Measurements from ENCODE around the gene AWAT2. TPM values are rescaled to one million over a fixed set of nuclear protein-coding genes. Genes with fewer than 3 reads are reported as not detected.

Gene AWAT2
- total and polyA plus RNA-seq, 2 experiments from 2014 or later = not detected

DNA sequence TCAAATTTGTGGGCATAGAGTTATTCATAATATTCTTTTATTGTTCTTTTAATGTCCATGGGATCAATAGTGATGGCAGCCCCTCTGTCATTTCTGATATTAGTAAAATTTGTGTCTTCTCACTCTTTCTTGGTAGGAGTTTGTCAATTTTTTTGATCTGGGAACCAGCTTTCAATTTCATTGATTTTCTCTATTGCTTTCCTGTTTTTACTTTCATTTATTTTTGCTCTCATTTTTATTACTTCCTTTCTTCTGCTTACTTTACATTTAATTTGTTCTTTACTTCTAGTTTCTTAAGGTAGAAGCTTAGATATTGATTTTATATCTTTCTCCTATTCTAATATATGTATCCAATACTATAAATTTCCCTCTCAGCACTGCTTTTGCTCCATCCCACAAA, 40.7 kb downstream of the AWAT2 start (continued):
- TF ChIP-seq CREB1 (CRISPR knock-in tag; IDR thresholded peaks at IDR 0.05; ENCODE audit: low read depth) (no peak), ZNF331 (CRISPR knock-in tag; IDR thresholded peaks at IDR 0.05; ENCODE audit: low read depth) (no peak), ZNF114 (CRISPR knock-in tag; IDR thresholded peaks at IDR 0.05) (no peak), EZH2 (IDR thresholded peaks at IDR 0.05; ENCODE audit: low read depth, unreplicated experiment) (no peak), STAT1 (IDR thresholded peaks at IDR 0.05; ENCODE audit: unreplicated experiment) (no peak)
- TF ChIP-seq, protein P1, sequence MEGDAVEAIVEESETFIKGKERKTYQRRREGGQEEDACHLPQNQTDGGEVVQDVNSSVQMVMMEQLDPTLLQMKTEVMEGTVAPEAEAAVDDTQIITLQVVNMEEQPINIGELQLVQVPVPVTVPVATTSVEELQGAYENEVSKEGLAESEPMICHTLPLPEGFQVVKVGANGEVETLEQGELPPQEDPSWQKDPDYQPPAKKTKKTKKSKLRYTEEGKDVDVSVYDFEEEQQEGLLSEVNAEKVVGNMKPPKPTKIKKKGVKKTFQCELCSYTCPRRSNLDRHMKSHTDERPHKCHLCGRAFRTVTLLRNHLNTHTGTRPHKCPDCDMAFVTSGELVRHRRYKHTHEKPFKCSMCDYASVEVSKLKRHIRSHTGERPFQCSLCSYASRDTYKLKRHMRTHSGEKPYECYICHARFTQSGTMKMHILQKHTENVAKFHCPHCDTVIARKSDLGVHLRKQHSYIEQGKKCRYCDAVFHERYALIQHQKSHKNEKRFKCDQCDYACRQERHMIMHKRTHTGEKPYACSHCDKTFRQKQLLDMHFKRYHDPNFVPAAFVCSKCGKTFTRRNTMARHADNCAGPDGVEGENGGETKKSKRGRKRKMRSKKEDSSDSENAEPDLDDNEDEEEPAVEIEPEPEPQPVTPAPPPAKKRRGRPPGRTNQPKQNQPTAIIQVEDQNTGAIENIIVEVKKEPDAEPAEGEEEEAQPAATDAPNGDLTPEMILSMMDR (conservative IDR thresholded peaks at IDR 0.05; ENCODE audit: low read depth in 2 of 2) = no peak
- TF ChIP-seq, protein P2, sequence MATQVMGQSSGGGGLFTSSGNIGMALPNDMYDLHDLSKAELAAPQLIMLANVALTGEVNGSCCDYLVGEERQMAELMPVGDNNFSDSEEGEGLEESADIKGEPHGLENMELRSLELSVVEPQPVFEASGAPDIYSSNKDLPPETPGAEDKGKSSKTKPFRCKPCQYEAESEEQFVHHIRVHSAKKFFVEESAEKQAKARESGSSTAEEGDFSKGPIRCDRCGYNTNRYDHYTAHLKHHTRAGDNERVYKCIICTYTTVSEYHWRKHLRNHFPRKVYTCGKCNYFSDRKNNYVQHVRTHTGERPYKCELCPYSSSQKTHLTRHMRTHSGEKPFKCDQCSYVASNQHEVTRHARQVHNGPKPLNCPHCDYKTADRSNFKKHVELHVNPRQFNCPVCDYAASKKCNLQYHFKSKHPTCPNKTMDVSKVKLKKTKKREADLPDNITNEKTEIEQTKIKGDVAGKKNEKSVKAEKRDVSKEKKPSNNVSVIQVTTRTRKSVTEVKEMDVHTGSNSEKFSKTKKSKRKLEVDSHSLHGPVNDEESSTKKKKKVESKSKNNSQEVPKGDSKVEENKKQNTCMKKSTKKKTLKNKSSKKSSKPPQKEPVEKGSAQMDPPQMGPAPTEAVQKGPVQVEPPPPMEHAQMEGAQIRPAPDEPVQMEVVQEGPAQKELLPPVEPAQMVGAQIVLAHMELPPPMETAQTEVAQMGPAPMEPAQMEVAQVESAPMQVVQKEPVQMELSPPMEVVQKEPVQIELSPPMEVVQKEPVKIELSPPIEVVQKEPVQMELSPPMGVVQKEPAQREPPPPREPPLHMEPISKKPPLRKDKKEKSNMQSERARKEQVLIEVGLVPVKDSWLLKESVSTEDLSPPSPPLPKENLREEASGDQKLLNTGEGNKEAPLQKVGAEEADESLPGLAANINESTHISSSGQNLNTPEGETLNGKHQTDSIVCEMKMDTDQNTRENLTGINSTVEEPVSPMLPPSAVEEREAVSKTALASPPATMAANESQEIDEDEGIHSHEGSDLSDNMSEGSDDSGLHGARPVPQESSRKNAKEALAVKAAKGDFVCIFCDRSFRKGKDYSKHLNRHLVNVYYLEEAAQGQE (IDR thresholded peaks at IDR 0.05; ENCODE audit: unreplicated experiment) = no peak

DNA sequence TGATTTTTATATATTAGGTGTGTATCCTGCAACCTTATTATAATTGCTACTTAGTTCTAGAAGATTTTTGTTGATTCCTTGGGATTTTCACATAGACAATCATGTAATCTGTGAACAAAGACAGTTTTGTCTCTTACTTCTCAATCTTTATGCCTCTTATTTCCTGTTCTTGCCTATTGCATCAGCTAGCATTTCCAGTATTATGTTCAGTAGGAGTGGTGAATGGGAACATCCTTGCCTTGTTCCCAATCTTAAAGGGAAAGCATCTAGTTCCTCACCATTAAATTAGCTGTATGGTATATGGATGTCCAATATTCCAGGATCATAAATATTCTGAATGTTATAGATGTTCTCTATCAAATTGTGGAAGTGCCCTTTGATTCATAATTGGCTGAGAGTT, 41.8 kb downstream of the AWAT2 start:
- Mint-ChIP-seq H3K4me1 (peaks cover 2% of the 10 kb centered on the region; the same call in 2 of the 3 replicates), H3K9me3 (no peaks in the 10 kb centered on the region), H3K27ac (no peak overlapping the region), H3K4me3 (no peak overlapping the region), H3K27me3 (ENCODE audit: insufficient read depth, low read depth, poor library complexity) (peaks cover 3% of the 10 kb centered on the region), H3K36me3 (ENCODE audit: low read depth) (no peaks in the 10 kb centered on the region; the same call in 2 of the 3 replicates)
- no peak for DNase-seq (ENCODE audit: low spot score)
- TF ChIP-seq, protein P1 (conservative IDR thresholded peaks at IDR 0.05; ENCODE audit: low read depth in 2 of 2) = no peak
- TF ChIP-seq ZNF331 (CRISPR knock-in tag; IDR thresholded peaks at IDR 0.05; ENCODE audit: low read depth) = no peak
- TF ChIP-seq, protein P3, sequence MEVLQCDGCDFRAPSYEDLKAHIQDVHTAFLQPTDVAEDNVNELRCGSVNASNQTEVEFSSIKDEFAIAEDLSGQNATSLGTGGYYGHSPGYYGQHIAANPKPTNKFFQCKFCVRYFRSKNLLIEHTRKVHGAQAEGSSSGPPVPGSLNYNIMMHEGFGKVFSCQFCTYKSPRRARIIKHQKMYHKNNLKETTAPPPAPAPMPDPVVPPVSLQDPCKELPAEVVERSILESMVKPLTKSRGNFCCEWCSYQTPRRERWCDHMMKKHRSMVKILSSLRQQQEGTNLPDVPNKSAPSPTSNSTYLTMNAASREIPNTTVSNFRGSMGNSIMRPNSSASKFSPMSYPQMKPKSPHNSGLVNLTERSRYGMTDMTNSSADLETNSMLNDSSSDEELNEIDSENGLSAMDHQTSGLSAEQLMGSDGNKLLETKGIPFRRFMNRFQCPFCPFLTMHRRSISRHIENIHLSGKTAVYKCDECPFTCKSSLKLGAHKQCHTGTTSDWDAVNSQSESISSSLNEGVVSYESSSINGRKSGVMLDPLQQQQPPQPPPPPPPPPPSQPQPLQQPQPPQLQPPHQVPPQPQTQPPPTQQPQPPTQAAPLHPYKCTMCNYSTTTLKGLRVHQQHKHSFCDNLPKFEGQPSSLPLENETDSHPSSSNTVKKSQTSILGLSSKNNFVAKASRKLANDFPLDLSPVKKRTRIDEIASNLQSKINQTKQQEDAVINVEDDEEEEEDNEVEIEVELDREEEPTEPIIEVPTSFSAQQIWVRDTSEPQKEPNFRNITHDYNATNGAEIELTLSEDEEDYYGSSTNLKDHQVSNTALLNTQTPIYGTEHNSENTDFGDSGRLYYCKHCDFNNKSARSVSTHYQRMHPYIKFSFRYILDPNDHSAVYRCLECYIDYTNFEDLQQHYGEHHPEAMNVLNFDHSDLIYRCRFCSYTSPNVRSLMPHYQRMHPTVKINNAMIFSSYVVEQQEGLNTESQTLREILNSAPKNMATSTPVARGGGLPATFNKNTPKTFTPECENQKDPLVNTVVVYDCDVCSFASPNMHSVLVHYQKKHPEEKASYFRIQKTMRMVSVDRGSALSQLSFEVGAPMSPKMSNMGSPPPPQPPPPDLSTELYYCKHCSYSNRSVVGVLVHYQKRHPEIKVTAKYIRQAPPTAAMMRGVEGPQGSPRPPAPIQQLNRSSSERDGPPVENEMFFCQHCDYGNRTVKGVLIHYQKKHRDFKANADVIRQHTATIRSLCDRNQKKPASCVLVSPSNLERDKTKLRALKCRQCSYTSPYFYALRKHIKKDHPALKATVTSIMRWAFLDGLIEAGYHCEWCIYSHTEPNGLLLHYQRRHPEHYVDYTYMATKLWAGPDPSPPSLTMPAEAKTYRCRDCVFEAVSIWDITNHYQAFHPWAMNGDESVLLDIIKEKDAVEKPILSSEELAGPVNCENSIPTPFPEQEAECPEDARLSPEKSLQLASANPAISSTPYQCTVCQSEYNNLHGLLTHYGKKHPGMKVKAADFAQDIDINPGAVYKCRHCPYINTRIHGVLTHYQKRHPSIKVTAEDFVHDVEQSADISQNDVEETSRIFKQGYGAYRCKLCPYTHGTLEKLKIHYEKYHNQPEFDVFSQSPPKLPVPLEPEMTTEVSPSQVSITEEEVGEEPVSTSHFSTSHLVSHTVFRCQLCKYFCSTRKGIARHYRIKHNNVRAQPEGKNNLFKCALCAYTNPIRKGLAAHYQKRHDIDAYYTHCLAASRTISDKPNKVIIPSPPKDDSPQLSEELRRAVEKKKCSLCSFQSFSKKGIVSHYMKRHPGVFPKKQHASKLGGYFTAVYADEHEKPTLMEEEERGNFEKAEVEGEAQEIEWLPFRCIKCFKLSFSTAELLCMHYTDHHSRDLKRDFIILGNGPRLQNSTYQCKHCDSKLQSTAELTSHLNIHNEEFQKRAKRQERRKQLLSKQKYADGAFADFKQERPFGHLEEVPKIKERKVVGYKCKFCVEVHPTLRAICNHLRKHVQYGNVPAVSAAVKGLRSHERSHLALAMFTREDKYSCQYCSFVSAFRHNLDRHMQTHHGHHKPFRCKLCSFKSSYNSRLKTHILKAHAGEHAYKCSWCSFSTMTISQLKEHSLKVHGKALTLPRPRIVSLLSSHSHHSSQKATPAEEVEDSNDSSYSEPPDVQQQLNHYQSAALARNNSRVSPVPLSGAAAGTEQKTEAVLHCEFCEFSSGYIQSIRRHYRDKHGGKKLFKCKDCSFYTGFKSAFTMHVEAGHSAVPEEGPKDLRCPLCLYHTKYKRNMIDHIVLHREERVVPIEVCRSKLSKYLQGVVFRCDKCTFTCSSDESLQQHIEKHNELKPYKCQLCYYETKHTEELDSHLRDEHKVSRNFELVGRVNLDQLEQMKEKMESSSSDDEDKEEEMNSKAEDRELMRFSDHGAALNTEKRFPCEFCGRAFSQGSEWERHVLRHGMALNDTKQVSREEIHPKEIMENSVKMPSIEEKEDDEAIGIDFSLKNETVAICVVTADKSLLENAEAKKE (CRISPR knock-in tag; IDR thresholded peaks at IDR 0.05) = no peak
- H3K27ac ChIP-seq (ENCODE audit: low read depth) = no peak overlapping the region
- ATAC-seq = no peak
- no peaks in the 10 kb centered on the region for H3K9me2 ChIP-seq (ENCODE audit: insufficient read depth)
- H3K79me2 ChIP-seq (replicated peaks; ENCODE audit: insufficient read depth) = no peaks in the 10 kb centered on the region
- H3K4me2 ChIP-seq = no peak overlapping the region
- H4K20me1 ChIP-seq (replicated peaks; ENCODE audit: insufficient read depth) = no peaks in the 10 kb centered on the region
- no peaks in the 10 kb centered on the region for H3K36me3 ChIP-seq (ENCODE audit: insufficient read depth)
- no peak overlapping the region for H3K4me3 ChIP-seq
- no peaks in the 10 kb centered on the region for H3K4me1 ChIP-seq (ENCODE audit: insufficient read depth)
- H3F3A ChIP-seq (replicated peaks; ENCODE audit: low read depth) = no peaks in the 10 kb centered on the region
- H2AFZ ChIP-seq = no peak overlapping the region
- H3K27me3 ChIP-seq (ENCODE audit: insufficient read depth) = no peaks in the 10 kb centered on the region

All from GM23338 (cell line).